ENCODE measurements around the gene MYO9B. TPM values are rescaled to one million over a fixed set of nuclear protein-coding genes. Genes with fewer than 3 reads are reported as not detected.
A peak's percentile ranks its signal among the peaks of the same experiment; 100 is the strongest.

MYO9B gene
- total RNA-seq, 1 donor from 2014 or later, result 27.4 TPM

GRCh38 chr19:17245535-17245984, 170.0 kb downstream of the MYO9B start, which contains the start of gene NR2F6:
Gene NR2F6, minus strand, starts transcription at chr19:17245919. Its CDS starts 699 bp downstream, at chr19:17245220.
- no peak for ATAC-seq

- ATAC-seq, result peak; percentile 60
Measured at GRCh38 chr19:17246681-17247425, 171.3 kb downstream of the MYO9B start.

GRCh38 chr19:17248011-17248776, 172.6 kb downstream of the MYO9B start:
- peak; percentile 21 for ATAC-seq

GRCh38 chr19:17249887-17250548, 174.4 kb downstream of the MYO9B start:
- ATAC-seq, result peak; percentile 6

DNA sequence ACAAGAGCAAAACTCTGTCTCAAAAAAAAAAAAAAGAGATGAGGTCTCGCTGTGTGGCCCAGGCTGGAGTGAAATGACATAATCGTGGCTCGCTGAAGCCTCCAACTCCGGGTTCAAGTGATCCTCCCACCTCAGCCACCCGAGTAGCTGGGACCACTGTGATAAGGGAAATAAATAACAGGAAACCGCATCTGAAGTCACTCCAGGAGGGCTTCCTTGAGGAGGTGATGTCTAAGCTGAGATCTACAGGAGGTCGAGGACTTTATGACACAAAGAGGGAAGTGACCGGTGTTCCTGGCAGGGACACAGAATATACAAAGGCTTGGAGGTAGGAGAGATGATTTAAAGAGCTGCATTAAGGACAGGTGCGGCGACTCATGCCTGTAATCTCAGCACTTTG, 179.1 kb downstream of the MYO9B start:
- ATAC-seq, result no peak

- ATAC-seq, result peak; percentile 53
Measured at GRCh38 chr19:17255150-17255621, 179.6 kb downstream of the MYO9B start.

DNA sequence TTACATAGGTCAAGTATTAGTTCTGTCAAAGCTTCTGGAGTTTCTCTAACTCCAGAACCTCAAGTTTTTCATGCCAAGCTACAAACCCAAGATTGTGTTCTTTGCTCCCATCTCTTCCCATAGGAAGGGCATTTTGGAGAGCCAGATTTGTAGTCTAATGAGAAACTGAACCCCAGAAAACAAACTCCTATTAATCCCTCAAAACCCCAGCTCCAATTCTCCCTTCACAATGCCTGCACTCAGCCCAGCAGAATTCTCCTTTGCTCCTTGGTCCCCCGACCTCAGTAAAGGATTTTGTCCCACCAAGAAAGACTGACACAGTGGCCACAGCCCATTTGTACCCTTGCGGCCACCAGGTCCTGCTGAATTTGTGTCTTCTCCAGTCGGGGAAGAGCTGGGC, 180.6 kb downstream of the MYO9B start:
- no peak for ATAC-seq

DNA sequence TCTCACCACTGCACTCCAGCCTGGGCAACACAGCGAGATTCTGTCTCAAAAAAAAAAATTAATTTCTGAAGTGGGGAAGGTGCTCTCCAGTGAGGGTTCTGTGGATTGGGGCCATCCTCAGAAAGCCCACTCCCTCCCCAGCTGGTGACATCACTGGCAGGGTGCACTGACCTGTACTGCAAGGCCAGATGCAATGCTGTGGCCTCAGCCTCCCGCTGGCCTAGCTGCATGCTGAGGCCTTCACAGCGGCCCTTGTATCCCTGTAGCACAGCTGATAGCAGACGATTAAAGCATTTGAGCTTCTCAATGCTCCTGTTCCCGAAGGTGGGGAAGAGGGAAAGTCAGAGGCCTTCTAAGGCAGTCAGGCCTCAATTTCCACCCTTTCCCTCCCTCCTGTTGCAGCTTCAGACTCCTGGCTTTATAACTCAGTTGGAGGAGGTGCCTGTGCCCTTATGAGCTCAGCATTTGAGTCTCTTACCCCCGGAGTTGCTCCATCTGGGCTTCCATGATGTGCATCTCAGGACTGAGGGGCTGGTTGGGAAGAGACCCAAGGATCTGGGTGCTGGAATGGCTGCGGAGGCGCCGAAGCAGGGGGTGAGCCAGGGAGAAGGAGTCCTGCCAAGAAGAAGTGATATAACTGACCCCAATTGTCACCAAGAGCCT, 183.7 kb downstream of the MYO9B start:
- ATAC-seq, result no peak

DNA sequence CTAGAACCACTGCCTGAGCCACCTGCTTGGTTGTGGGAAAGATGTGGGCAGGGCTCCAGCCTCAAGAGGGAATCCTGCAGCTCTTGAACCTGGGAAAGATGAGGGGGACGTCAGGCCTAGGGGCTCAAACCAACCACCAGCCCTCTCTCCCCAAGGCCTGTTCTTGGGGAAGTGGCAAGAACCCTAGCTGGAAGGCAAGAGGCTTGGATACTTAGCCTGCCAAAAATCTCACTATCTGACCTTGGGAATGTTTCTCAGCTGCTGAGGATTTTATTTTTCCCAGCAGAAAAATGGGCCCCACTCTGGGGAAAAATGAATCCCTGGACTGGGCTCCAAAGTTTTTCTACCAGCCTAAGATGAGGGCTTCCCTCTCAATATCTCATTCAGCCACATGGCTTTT, 184.4 kb downstream of the MYO9B start:
- ATAC-seq, result no peak

- ATAC-seq, result peak; percentile 92
Measured at GRCh38 chr19:17260842-17261325, 185.3 kb downstream of the MYO9B start.

- no peak for ATAC-seq
Measured at GRCh38 chr19:17262557-17262956, 187.0 kb downstream of the MYO9B start.

Other genes starting within 250 kb of the MYO9B start
- gene SIN3B, start 246.4 kb upstream of the MYO9B start, total RNA-seq, result 19.7 TPM
- gene F2RL3, start 186.8 kb upstream of the MYO9B start, total RNA-seq, result 0.24 TPM
- 2.0 TPM for gene CPAMD8, start 49.0 kb upstream of the MYO9B start, total RNA-seq
- 6.1 TPM for gene HAUS8, start 325 bp upstream of the MYO9B start, total RNA-seq
- gene USE1, start 139.6 kb downstream of the MYO9B start, total RNA-seq, result 21.7 TPM
- gene OCEL1, start 150.4 kb downstream of the MYO9B start, total RNA-seq, result 13.3 TPM
- gene NR2F6, start 170.1 kb downstream of the MYO9B start, total RNA-seq, result 53.8 TPM
- gene USHBP1, start 189.0 kb downstream of the MYO9B start, total RNA-seq, result 0.64 TPM
- 55.8 TPM for gene BABAM1, start 191.7 kb downstream of the MYO9B start, total RNA-seq
- gene ANKLE1, start 206.1 kb downstream of the MYO9B start, total RNA-seq, result 0.04 TPM
- gene ABHD8, start 227.6 kb downstream of the MYO9B start, total RNA-seq, result 2.2 TPM
- 42.6 TPM for gene MRPL34, start 230.1 kb downstream of the MYO9B start, total RNA-seq
- gene DDA1, start 233.8 kb downstream of the MYO9B start, total RNA-seq, result 21.5 TPM